Sigmoid colon (tissue), 7 donors: ENCODE data around the gene PTPRD. TPM values are rescaled to one million over a fixed set of nuclear protein-coding genes. Genes with fewer than 3 reads are reported as not detected.

Experiments used
- DNase-seq: peaks from one replicate; pipeline ENCODE4 v3.0.0-alpha.2; 2019
- H3K27ac ChIP-seq, 4 donors: fragments of 200-600 bp; sonication (generic); one replicate each; pipeline ENCODE4 v1.5.1; 2016 to 2019; ENCODE audit warnings: mild to moderate bottlenecking in 1 of 4
- H3K27me3 ChIP-seq, 3 donors: fragments of 200-600 bp; sonication (generic); one replicate each; pipeline ENCODE4 v1.5.1; 2019; ENCODE audit warnings: mild to moderate bottlenecking in 1 of 3
- H3K36me3 ChIP-seq, 4 donors: fragments of 200-600 bp; sonication (generic); one replicate each; pipeline ENCODE4 v1.5.1; 2016 to 2019
- H3K4me1 ChIP-seq, 4 donors: fragments of 200-600 bp; sonication (generic); one replicate each; pipeline ENCODE4 v1.5.1; 2017 to 2019
- H3K4me3 ChIP-seq, 4 donors: fragments of 200-600 bp; sonication (generic); one replicate each; pipeline ENCODE4 v1.5.1; 2017 to 2019; ENCODE audit warnings: mild to moderate bottlenecking in 2 of 4, moderate library complexity in 1 of 4
- H3K9me3 ChIP-seq, 4 donors: fragments of 200-600 bp in 3 of 4; sonication (generic) in 3 of 4; one replicate each; pipeline versions ENCODE4 v1.5.1 to v1.6.1; 2013 to 2019
- EP300 ChIP-seq, 4 donors: sonication (generic); formaldehyde crosslinking; IDR thresholded peaks; one replicate each; pipeline ENCODE4 v1.6.1; 2017; ENCODE audit warnings: antibody characterized with exemption in 4 of 4
- POLR2A ChIP-seq, 2 donors: fragments of 450-650 bp; IDR thresholded peaks; one replicate each; pipeline ENCODE4 v1.6.1; 2016; ENCODE audit warnings: antibody characterized with exemption in 2 of 2, mild to moderate bottlenecking in 2 of 2, moderate library complexity in 2 of 2
- POLR2AphosphoS5 ChIP-seq, 4 donors: sonication (generic); formaldehyde crosslinking; IDR thresholded peaks; one replicate each; pipeline ENCODE4 v1.6.1; 2017; ENCODE audit warnings: antibody characterized with exemption in 4 of 4
- WGBS, 2 donors: extraction: QIAGEN DNeasy Blood & Tissue Kit; methylation state at CpG; one replicate each; pipeline ENCODE4 v1.1.7; 2013; 5-methylcytosine and 5-hydroxymethylcytosine counted together
- intact Hi-C: fragments of 100-400 bp; cut with DNase I; formaldehyde crosslinking; loops from one replicate; pipeline ENCODE4 v1.15.1; 2023
- polyA plus RNA-seq, 3 donors: library from polyadenylated mRNA; stranded (reverse); fragments of 200-250 nt; gene quantifications; one replicate each; pipeline ENCODE4 v1.2.3, GENCODE V29; 2013
- total RNA-seq, 4 donors: library from RNA; depleted of rRNA; stranded (reverse); fragments of >200 nt; gene quantifications; one replicate each; pipeline ENCODE4 v1.1.0, GENCODE V29; 2016
- TF ChIP-seq, protein P1 (sequence below), 4 experiments: fragments of 450-650 bp in 3 of 4; fragments of 200-600 bp in 1 of 4; IDR thresholded peaks; one replicate each; pipeline ENCODE4 v1.5.1; 2016 to 2019; ENCODE audit warnings: antibody characterized with exemption in 4 of 4, mild to moderate bottlenecking in 3 of 4, moderate library complexity in 2 of 4
- donor health status: healthy with polysubstance abuse.
- donor health status: Bipolar disorder and iron deficiency.
- donor health status: healthy.

The PTPRD gene
- total and polyA plus RNA-seq, 7 donors, result 1.2 to 18.3 (median 6.3) TPM

- intact Hi-C loops, result no loop called here
- no peak overlapping the region for H3K27ac ChIP-seq
- WGBS, 2 donors, result 29 to 50% methylated on average over 1 of the region's 1 CpG
- no peak for DNase-seq
- H3K9me3 ChIP-seq, result no peaks in the 10 kb centered on the region
- no peaks in the 10 kb centered on the region for H3K36me3 ChIP-seq
- no peaks in the 10 kb centered on the region for H3K4me1 ChIP-seq
- TF ChIP-seq, protein P1, sequence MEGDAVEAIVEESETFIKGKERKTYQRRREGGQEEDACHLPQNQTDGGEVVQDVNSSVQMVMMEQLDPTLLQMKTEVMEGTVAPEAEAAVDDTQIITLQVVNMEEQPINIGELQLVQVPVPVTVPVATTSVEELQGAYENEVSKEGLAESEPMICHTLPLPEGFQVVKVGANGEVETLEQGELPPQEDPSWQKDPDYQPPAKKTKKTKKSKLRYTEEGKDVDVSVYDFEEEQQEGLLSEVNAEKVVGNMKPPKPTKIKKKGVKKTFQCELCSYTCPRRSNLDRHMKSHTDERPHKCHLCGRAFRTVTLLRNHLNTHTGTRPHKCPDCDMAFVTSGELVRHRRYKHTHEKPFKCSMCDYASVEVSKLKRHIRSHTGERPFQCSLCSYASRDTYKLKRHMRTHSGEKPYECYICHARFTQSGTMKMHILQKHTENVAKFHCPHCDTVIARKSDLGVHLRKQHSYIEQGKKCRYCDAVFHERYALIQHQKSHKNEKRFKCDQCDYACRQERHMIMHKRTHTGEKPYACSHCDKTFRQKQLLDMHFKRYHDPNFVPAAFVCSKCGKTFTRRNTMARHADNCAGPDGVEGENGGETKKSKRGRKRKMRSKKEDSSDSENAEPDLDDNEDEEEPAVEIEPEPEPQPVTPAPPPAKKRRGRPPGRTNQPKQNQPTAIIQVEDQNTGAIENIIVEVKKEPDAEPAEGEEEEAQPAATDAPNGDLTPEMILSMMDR (IDR thresholded peaks at IDR 0.05), result no peak
- TF ChIP-seq EP300 (IDR thresholded peaks at IDR 0.05), result no peak
- TF ChIP-seq POLR2AphosphoS5 (IDR thresholded peaks at IDR 0.05), result no peak
- no peak for TF ChIP-seq POLR2A (IDR thresholded peaks at IDR 0.05)
- H3K27me3 ChIP-seq, result no peaks in the 10 kb centered on the region
- H3K4me3 ChIP-seq, result no peak overlapping the region
These were observed 1435.7 kb downstream of the PTPRD start for GRCh38 chr9:9177081-9177480.

- intact Hi-C loops, result no loop called here
These were observed 1438.4 kb downstream of the PTPRD start for GRCh38 chr9:9174358-9174757.

DNA sequence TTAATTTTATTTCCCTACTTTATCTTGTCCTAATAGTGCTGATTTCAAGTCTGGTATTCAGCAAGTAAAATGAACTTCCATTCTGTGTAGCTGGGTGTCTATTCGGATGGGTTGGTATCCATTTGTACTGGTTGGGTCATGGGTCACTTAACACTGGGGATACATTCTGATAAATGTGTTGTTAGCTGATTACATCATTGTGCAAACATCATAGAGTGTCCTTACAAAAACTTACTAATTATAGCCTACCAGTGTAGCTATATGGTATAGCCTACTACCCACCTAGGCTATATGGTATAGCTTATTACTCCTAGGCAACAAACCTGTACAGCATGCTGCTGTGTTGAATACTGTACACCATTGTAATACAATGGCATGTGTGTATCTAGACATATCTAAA is 1439.5 kb downstream of the PTPRD start:
- no peaks in the 10 kb centered on the region for H3K36me3 ChIP-seq
- WGBS, 2 donors, result 91 to 92% methylated on average over 1 of the region's 1 CpG

More at GRCh38 chr9:9174358-9174757, 1438.4 kb downstream of the PTPRD start:
- no peaks in the 10 kb centered on the region for H3K4me1 ChIP-seq
- TF ChIP-seq EP300 (IDR thresholded peaks at IDR 0.05) (no peak), POLR2A (IDR thresholded peaks at IDR 0.05) (no peak), POLR2AphosphoS5 (IDR thresholded peaks at IDR 0.05) (no peak)
- TF ChIP-seq, protein P1 (IDR thresholded peaks at IDR 0.05), result no peak
- H3K27me3 ChIP-seq, result no peaks in the 10 kb centered on the region
- no peak overlapping the region for H3K4me3 ChIP-seq
- no peak overlapping the region for H3K27ac ChIP-seq
- DNase-seq, result no peak
- no peaks in the 10 kb centered on the region for H3K36me3 ChIP-seq
- no peaks in the 10 kb centered on the region for H3K9me3 ChIP-seq

DNA sequence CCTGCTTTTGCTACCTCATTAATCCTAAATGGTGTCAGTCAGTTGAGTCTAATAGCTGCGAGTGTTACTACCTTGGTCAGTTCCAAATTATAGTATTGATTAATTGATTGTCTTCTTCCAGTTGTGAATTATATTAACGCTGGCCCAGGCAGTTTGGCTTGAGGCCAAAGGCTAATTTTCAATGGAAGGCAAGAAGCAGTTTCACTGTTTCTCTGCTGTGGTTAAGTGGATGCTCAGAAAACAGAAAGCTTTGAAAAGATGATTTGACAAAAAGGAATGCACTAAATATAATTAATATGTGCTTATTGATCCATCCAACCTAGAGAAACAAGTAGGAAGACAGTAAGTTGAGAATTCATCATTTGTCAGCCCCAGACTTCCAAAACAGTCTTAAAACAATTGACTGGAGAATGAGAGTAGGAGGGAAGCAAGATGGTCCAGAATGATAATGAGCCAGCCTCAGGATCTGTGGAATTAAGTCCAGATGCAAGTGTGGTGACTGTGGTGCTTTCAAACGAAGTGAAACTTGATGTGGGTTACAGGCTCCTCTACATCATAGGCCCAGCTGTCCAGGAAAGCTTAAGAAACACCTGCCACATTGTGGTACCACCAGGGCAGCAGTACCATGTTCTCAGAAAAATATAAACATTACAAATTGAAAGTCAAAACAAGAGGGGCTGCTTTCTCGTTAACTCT is 1442.2 kb downstream of the PTPRD start:
- Histone ChIP-seq H3K27me3 (no peaks in the 10 kb centered on the region), H3K4me1 (no peaks in the 10 kb centered on the region), H3K4me3 (no peak overlapping the region), H3K27ac (no peak overlapping the region), H3K36me3 (no peaks in the 10 kb centered on the region), H3K9me3 (no peaks in the 10 kb centered on the region)
- WGBS, 2 donors, result 51 to 57% methylated on average over 4 of the region's 4 CpGs
- intact Hi-C loops, result no loop called here
- no peak for DNase-seq
- TF ChIP-seq, protein P1 (IDR thresholded peaks at IDR 0.05), result no peak
- TF ChIP-seq POLR2AphosphoS5 (IDR thresholded peaks at IDR 0.05), result no peak
- no peak for TF ChIP-seq EP300 (IDR thresholded peaks at IDR 0.05)
- TF ChIP-seq POLR2A (IDR thresholded peaks at IDR 0.05), result no peak

More for the DNA sequence above, 1439.5 kb downstream of the PTPRD start:
- intact Hi-C loops, result no loop called here
- H3K27ac ChIP-seq, result no peak overlapping the region
- no peak overlapping the region for H3K4me3 ChIP-seq
- DNase-seq, result no peak
- H3K9me3 ChIP-seq, result no peaks in the 10 kb centered on the region
- no peaks in the 10 kb centered on the region for H3K27me3 ChIP-seq
- TF ChIP-seq POLR2A (IDR thresholded peaks at IDR 0.05) (no peak), EP300 (IDR thresholded peaks at IDR 0.05) (no peak), POLR2AphosphoS5 (IDR thresholded peaks at IDR 0.05) (no peak)
- TF ChIP-seq, protein P1 (IDR thresholded peaks at IDR 0.05), result no peak
- H3K4me1 ChIP-seq, result no peaks in the 10 kb centered on the region

DNA sequence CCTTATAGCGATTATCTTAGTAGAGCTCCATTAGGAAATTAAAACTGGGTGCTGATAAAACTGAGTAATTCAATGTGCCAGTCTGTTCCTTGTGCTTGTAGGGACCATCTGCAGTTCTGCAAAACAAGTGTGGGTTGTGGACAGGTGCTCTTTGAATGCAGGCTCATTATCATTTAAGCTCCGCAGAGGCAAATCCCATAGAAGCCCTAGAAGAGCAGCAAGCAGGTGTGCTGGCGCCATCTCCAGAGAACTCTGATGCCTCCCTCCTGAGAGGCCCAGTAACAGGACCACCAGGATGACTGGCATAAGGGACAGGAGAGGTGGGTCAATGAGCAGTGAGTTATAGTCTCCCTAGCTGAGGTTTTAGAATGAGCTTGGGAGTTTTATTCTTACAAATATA is 1470.8 kb downstream of the PTPRD start:
- WGBS, 2 donors, result 60 to 82% methylated on average over 3 of the region's 3 CpGs
- no peak for DNase-seq
- Histone ChIP-seq H3K9me3 (no peaks in the 10 kb centered on the region), H3K27ac (no peak overlapping the region), H3K36me3 (no peaks in the 10 kb centered on the region), H3K4me3 (no peak overlapping the region), H3K4me1 (no peaks in the 10 kb centered on the region), H3K27me3 (no peaks in the 10 kb centered on the region)
- intact Hi-C loops, result no loop called here
- TF ChIP-seq, protein P1 (IDR thresholded peaks at IDR 0.05), result no peak
- no peak for TF ChIP-seq EP300 (IDR thresholded peaks at IDR 0.05)
- TF ChIP-seq POLR2A (IDR thresholded peaks at IDR 0.05), result no peak
- no peak for TF ChIP-seq POLR2AphosphoS5 (IDR thresholded peaks at IDR 0.05)
